ENCODE data around the gene CNTN1.

Gene CNTN1

DNA sequence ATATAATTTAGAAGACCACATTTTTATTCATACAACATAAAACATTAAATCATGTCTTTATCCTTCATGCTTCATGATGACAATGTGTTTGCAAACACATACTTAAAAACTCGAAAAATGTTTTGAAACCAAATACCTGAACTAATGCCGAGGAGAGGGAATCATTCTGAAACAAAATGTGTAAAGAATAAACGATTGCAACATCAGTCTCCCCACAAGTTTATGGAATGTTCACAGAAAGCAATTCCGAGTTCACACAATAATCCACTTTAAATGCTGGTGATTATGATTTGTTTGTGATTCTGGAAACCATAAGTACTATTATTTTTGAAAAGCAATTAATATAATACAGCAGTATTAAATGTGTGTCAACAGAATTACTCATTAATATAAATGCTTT lies 411.4 kb downstream of the CNTN1 start:
- DNase-seq (ENCODE audit: low read depth, low spot score) = no peak
- POLR2A ChIA-PET = no interaction called here
- CTCF ChIA-PET = no interaction called here
- TF ChIP-seq, protein P1, sequence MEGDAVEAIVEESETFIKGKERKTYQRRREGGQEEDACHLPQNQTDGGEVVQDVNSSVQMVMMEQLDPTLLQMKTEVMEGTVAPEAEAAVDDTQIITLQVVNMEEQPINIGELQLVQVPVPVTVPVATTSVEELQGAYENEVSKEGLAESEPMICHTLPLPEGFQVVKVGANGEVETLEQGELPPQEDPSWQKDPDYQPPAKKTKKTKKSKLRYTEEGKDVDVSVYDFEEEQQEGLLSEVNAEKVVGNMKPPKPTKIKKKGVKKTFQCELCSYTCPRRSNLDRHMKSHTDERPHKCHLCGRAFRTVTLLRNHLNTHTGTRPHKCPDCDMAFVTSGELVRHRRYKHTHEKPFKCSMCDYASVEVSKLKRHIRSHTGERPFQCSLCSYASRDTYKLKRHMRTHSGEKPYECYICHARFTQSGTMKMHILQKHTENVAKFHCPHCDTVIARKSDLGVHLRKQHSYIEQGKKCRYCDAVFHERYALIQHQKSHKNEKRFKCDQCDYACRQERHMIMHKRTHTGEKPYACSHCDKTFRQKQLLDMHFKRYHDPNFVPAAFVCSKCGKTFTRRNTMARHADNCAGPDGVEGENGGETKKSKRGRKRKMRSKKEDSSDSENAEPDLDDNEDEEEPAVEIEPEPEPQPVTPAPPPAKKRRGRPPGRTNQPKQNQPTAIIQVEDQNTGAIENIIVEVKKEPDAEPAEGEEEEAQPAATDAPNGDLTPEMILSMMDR (IDR thresholded peaks at IDR 0.05; ENCODE audit: insufficient read depth, low read length, missing control alignments) = no peak
- H3K4me3 ChIP-seq (ENCODE audit: low read depth, low read length) = no peak overlapping the region

- TF ChIP-seq, protein P1 (IDR thresholded peaks at IDR 0.05; ENCODE audit: insufficient read depth, low read length, missing control alignments) = no peak
- no peak for DNase-seq (ENCODE audit: low read depth, low spot score)
- CTCF ChIA-PET = no interaction called here
- POLR2A ChIA-PET = no interaction called here
- H3K4me3 ChIP-seq (ENCODE audit: low read depth, low read length) = no peak overlapping the region
Measured at GRCh38 chr12:41106315-41106714, 414.1 kb downstream of the CNTN1 start.

DNA sequence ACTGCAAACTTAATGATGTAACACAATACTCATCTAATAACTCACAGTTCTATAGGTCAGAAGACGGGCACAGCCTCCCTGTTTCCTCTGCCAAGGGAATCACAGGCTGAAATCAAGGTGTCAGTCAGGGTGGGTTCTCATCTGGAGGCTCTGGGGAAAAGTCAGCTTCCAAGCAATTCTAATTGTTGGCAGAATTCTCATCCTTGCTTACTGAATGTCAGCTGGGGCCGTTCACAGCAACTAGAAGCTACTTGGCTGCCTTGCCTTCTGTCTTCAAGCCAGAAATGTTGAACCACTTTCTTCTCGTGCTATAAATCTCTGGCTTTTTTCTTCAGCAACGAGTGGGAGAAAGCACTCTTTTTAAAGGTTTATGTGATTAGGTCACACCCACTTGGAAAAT lies 415.8 kb downstream of the CNTN1 start:
- TF ChIP-seq, protein P1 (IDR thresholded peaks at IDR 0.05; ENCODE audit: insufficient read depth, low read length, missing control alignments) = no peak
- DNase-seq (ENCODE audit: low read depth, low spot score) = no peak
- no peak overlapping the region for H3K4me3 ChIP-seq (ENCODE audit: low read depth, low read length)
- ChIA-PET CTCF (no interaction called here), POLR2A (no interaction called here)

- H3K4me3 ChIP-seq (ENCODE audit: low read depth, low read length) = no peak overlapping the region
- POLR2A ChIA-PET = no interaction called here
- CTCF ChIA-PET = no interaction called here
- no peak for DNase-seq (ENCODE audit: low read depth, low spot score)
- TF ChIP-seq, protein P1 (IDR thresholded peaks at IDR 0.05; ENCODE audit: insufficient read depth, low read length, missing control alignments) = no peak
Measured at GRCh38 chr12:41112903-41113302, 420.7 kb downstream of the CNTN1 start.

GRCh38 chr12:41120211-41120610 lies 428.0 kb downstream of the CNTN1 start:
- no peak overlapping the region for H3K4me3 ChIP-seq (ENCODE audit: low read depth, low read length)
- DNase-seq (ENCODE audit: low read depth, low spot score) = no peak
- ChIA-PET CTCF (no interaction called here), POLR2A (no interaction called here)
- TF ChIP-seq, protein P1 (IDR thresholded peaks at IDR 0.05; ENCODE audit: insufficient read depth, low read length, missing control alignments) = no peak

GRCh38 chr12:41121374-41121773 lies 429.1 kb downstream of the CNTN1 start:
- H3K4me3 ChIP-seq (ENCODE audit: low read depth, low read length) = no peak overlapping the region
- DNase-seq (ENCODE audit: low read depth, low spot score) = no peak
- CTCF ChIA-PET = no interaction called here
- POLR2A ChIA-PET = no interaction called here
- TF ChIP-seq, protein P1 (IDR thresholded peaks at IDR 0.05; ENCODE audit: insufficient read depth, low read length, missing control alignments) = no peak
